HL-60 (cell line): ENCODE data around the gene NPAS1.

Experiments
- DNase-seq, 2 experiments: peaks; one replicate each; pipeline ENCODE4 v3.0.0-alpha.2; 2010 to 2020; ENCODE audit warnings: low read depth in 1 of 2, low spot score in 1 of 2
- H3K27ac ChIP-seq: fragments of 250-450 bp; sonication (Bioruptor Pico); replicated peaks from 2 replicates; pipeline ENCODE4 v1.5.1; 2020; ENCODE audit warnings: mild to moderate bottlenecking, moderate library complexity
- H3K27me3 ChIP-seq: fragments of 250-450 bp; sonication (Bioruptor Pico); 2 replicates; pipeline ENCODE4 v1.5.1; 2021; ENCODE audit warnings: mild to moderate bottlenecking, moderate library complexity; ENCODE audit not compliant: insufficient read depth, poor library complexity, severe bottlenecking
- H3K4me3 ChIP-seq: replicated peaks from 2 replicates; pipeline ENCODE4 v1.5.1; 2011; ENCODE audit warnings: mild to moderate bottlenecking, control low read depth, low read length; ENCODE audit not compliant: insufficient read depth
- GABPA ChIP-seq: IDR thresholded peaks from 2 replicates; pipeline ENCODE4 v1.6.1; 2012; ENCODE audit warnings: low read depth
- POLR2AphosphoS5 ChIP-seq: IDR thresholded peaks from 2 replicates; pipeline ENCODE4 v1.6.1; 2012; ENCODE audit warnings: low read depth
- SPI1 ChIP-seq: IDR thresholded peaks from 2 replicates; pipeline ENCODE4 v1.6.1; 2012; ENCODE audit warnings: low read depth, mild to moderate bottlenecking, borderline replicate concordance
- TF ChIP-seq, protein P1 (sequence below): IDR thresholded peaks from one replicate; pipeline ENCODE4 v1.5.1; 2011; ENCODE audit warnings: low read length, control low read depth, inconsistent platforms; ENCODE audit not compliant: insufficient read depth
- TF ChIP-seq, protein P2 (sequence below): IDR thresholded peaks from 2 replicates; pipeline ENCODE4 v1.6.1; 2012; ENCODE audit warnings: low read depth; ENCODE audit not compliant: insufficient replicate concordance

NPAS1 gene

DNA sequence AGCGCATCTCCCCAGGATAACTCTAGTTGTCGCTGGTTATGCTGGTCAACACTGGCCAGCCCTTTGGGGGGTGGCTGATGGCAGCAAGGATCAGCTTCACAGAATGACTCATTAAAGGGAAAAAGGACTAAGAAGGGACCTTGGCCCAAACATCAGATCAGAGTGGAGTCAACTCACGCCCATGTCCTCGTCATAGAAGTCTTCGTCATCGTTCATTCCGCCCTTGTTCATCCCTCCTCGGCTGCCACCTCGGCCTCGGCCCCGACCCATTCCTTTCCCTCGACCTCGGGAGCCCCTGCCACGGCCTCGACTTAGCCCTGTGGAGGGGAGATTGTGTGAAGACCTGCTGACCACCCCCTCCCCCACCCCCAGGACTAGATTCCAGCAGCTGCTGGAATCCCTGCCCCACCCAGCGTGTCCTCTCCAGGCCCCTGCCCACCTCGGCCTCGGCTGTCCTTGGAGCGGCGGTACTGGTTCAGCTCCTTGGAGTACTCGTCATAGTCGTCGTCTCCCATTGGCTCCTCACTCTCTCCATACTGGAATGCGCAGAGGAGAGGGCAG lies 65.3 kb downstream of the NPAS1 start:
- no peak overlapping the region for H3K27ac ChIP-seq
- no peaks in the 10 kb centered on the region for H3K27me3 ChIP-seq
- no peak for DNase-seq
- no peak for TF ChIP-seq SPI1
- TF ChIP-seq, protein P1, sequence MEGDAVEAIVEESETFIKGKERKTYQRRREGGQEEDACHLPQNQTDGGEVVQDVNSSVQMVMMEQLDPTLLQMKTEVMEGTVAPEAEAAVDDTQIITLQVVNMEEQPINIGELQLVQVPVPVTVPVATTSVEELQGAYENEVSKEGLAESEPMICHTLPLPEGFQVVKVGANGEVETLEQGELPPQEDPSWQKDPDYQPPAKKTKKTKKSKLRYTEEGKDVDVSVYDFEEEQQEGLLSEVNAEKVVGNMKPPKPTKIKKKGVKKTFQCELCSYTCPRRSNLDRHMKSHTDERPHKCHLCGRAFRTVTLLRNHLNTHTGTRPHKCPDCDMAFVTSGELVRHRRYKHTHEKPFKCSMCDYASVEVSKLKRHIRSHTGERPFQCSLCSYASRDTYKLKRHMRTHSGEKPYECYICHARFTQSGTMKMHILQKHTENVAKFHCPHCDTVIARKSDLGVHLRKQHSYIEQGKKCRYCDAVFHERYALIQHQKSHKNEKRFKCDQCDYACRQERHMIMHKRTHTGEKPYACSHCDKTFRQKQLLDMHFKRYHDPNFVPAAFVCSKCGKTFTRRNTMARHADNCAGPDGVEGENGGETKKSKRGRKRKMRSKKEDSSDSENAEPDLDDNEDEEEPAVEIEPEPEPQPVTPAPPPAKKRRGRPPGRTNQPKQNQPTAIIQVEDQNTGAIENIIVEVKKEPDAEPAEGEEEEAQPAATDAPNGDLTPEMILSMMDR, result no peak
- TF ChIP-seq POLR2AphosphoS5, result no peak
- no peak for TF ChIP-seq GABPA
- TF ChIP-seq, protein P2, sequence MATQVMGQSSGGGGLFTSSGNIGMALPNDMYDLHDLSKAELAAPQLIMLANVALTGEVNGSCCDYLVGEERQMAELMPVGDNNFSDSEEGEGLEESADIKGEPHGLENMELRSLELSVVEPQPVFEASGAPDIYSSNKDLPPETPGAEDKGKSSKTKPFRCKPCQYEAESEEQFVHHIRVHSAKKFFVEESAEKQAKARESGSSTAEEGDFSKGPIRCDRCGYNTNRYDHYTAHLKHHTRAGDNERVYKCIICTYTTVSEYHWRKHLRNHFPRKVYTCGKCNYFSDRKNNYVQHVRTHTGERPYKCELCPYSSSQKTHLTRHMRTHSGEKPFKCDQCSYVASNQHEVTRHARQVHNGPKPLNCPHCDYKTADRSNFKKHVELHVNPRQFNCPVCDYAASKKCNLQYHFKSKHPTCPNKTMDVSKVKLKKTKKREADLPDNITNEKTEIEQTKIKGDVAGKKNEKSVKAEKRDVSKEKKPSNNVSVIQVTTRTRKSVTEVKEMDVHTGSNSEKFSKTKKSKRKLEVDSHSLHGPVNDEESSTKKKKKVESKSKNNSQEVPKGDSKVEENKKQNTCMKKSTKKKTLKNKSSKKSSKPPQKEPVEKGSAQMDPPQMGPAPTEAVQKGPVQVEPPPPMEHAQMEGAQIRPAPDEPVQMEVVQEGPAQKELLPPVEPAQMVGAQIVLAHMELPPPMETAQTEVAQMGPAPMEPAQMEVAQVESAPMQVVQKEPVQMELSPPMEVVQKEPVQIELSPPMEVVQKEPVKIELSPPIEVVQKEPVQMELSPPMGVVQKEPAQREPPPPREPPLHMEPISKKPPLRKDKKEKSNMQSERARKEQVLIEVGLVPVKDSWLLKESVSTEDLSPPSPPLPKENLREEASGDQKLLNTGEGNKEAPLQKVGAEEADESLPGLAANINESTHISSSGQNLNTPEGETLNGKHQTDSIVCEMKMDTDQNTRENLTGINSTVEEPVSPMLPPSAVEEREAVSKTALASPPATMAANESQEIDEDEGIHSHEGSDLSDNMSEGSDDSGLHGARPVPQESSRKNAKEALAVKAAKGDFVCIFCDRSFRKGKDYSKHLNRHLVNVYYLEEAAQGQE, result no peak
- no peak overlapping the region for H3K4me3 ChIP-seq

DNA sequence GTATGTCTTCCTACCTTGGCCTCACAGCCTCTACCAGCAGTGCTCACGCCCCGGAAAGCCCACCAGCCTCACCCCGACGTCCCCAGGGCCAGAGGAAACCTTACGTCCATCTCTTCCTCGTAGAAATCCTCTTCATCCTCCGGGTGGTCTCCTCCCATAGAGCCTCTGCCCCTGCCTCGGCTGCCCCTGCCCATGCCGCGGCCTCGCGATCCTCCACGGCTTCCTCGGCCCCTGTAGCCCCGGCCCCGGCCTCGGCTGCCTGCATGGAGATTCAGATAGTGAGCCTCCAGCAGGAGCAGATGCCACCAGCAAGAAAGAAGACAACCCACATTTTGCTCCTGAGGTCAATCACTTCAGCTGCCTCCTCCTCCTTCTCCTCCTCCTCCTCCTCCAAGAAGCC lies 66.6 kb downstream of the NPAS1 start:
- Histone ChIP-seq H3K27ac (no peak overlapping the region), H3K27me3 (no peaks in the 10 kb centered on the region), H3K4me3 (no peak overlapping the region)
- no peak for DNase-seq
- TF ChIP-seq, protein P2, result no peak
- TF ChIP-seq GABPA (no peak), SPI1 (no peak), POLR2AphosphoS5 (no peak)
- TF ChIP-seq, protein P1, result no peak

DNA sequence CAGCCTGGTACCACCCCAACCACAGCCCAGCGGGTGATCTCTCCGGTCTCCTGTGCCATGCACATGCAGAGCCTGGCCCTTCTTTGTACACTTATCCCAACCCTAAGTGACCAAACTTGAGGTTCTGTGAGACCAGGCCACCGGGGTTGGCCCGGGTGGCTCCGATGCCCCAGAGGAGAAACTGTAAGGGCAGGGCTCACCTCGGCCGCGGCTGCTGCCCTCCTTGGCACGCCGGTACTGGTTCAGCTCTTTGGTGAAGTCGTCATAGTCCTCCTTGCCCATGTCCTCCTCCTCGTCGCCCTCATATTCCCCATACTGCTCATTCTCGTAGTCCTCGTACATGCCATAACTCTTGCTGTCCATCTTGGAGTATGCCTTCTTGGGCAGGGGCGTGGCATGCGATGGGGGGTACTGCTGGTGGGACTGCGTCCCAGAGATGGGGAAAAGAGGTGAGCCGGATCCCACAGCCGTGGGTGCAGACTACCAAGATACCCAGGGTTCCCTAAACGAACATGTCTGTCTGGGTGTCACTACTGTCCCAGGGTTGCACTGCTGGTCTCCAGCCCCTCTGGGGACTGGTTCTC lies 70.2 kb downstream of the NPAS1 start:
- DNase-seq, result no peak
- Histone ChIP-seq H3K27me3 (no peaks in the 10 kb centered on the region), H3K4me3 (no peak overlapping the region), H3K27ac (no peak overlapping the region)
- TF ChIP-seq POLR2AphosphoS5 (no peak), SPI1 (no peak), GABPA (no peak)
- TF ChIP-seq, protein P1, result no peak
- TF ChIP-seq, protein P2, result no peak
